ENCODE measurements around the gene SERGEF. TPM values are rescaled to one million over a fixed set of nuclear protein-coding genes. Genes with fewer than 3 reads are reported as not detected.

SERGEF gene
- polyA plus RNA-seq, 1 experiment = 18.1 TPM

- no peak for TF ChIP-seq CTCF (IDR thresholded peaks at IDR 0.05; ENCODE audit: low read depth, low read length)
- ChIA-PET CTCF (interaction anchor here (1.1 kb wide), 1 partner anchor 217 kb away, joined by 3 read pairs; no protein-coding TSS in a partner anchor), POLR2A (no interaction called here)
- Histone ChIP-seq H3K4me3 (ENCODE audit: low read depth, low read length) (no peak overlapping the region), H3K9me3 (ENCODE audit: control insufficient read depth, insufficient read depth, low read length) (no peaks in the 10 kb centered on the region; the same call in 1 of the 2 replicates), H3K27me3 (ENCODE audit: control insufficient read depth, insufficient read depth, low read length) (peaks cover 2% of the 10 kb centered on the region), H3K27ac (ENCODE audit: low read depth, low read length) (no peak overlapping the region)
- no peak for DNase-seq (ENCODE audit: low read depth, low spot score)
These were observed 248.2 kb downstream of the SERGEF start for GRCh38 chr11:17764446-17765218.

GRCh38 chr11:17763703-17764102 is 249.1 kb downstream of the SERGEF start:
- no peak for DNase-seq (ENCODE audit: low read depth, low spot score)
- no peak for TF ChIP-seq CTCF (IDR thresholded peaks at IDR 0.05; ENCODE audit: low read depth, low read length)
- Histone ChIP-seq H3K4me3 (ENCODE audit: low read depth, low read length) (no peak overlapping the region), H3K27me3 (ENCODE audit: control insufficient read depth, insufficient read depth, low read length) (peaks cover 2% of the 10 kb centered on the region), H3K9me3 (ENCODE audit: control insufficient read depth, insufficient read depth, low read length) (no peaks in the 10 kb centered on the region; the same call in 1 of the 2 replicates), H3K27ac (ENCODE audit: low read depth, low read length) (no peak overlapping the region)
- ChIA-PET POLR2A (no interaction called here), CTCF (no interaction called here)

GRCh38 chr11:17763244-17763643 is 249.6 kb downstream of the SERGEF start:
- no peak for DNase-seq (ENCODE audit: low read depth, low spot score)
- POLR2A ChIA-PET = no interaction called here
- no peaks in the 10 kb centered on the region; the same call in 1 of the 2 replicates for H3K9me3 ChIP-seq (ENCODE audit: control insufficient read depth, insufficient read depth, low read length)
- CTCF ChIA-PET = no interaction called here
- peaks cover 2% of the 10 kb centered on the region for H3K27me3 ChIP-seq (ENCODE audit: control insufficient read depth, insufficient read depth, low read length)
- H3K4me3 ChIP-seq (ENCODE audit: low read depth, low read length) = no peak overlapping the region
- H3K27ac ChIP-seq (ENCODE audit: low read depth, low read length) = no peak overlapping the region
- no peak for TF ChIP-seq CTCF (IDR thresholded peaks at IDR 0.05; ENCODE audit: low read depth, low read length)

DNA sequence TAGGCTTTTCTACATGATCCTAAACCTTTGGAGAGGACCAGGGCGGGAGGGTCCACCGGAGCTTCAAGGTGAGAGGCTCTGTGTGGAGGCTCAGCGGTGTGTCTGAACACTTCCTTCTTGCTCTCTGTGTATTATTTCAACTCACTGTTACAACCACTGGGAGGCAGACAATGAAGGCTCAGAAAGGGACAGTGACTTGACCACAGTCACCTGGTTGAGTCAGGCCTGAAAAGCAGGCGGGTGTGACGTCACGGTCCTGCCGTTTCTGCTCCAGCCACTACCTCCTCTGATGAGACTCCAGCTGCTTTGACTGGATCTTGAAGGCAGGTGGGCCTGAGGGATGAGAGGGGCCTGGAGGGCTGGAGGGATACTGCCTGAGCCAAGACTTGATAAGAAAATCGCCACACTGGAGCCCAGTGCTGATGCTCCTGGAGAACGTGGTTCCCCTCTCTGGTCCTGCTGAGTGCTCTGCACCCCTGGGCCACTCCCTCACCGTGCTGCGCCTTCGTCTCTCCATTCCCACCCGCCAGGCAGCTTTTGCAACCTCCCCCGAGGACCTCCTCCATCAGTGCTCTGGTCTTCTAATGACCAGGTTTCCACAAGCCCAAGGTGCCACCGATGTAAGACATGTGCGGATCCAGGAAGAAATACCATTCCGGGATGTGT is 250.4 kb downstream of the SERGEF start:
- H3K9me3 ChIP-seq (ENCODE audit: control insufficient read depth, insufficient read depth, low read length) = no peaks in the 10 kb centered on the region; the same call in 1 of the 2 replicates
- no peak for DNase-seq (ENCODE audit: low read depth, low spot score)
- no peak for TF ChIP-seq CTCF (IDR thresholded peaks at IDR 0.05; ENCODE audit: low read depth, low read length)
- H3K27me3 ChIP-seq (ENCODE audit: control insufficient read depth, insufficient read depth, low read length) = peaks cover 2% of the 10 kb centered on the region
- CTCF ChIA-PET = interaction anchor here (3.2 to 4.7 kb wide), 2 partner anchors 32 to 218 kb away, joined by 16 to 63 read pairs; no protein-coding TSS in a partner anchor
- POLR2A ChIA-PET = no interaction called here
- no peak overlapping the region for H3K4me3 ChIP-seq (ENCODE audit: low read depth, low read length)
- H3K27ac ChIP-seq (ENCODE audit: low read depth, low read length) = no peak overlapping the region

Measured in AG04450 (cell line).